K562 (cell line): Measurements from ENCODE around the gene SLC1A7. TPM values are rescaled to one million over a fixed set of nuclear protein-coding genes. Genes with fewer than 3 reads are reported as not detected.

Experiments used
- ATAC-seq: fragments of 200-7000 bp; cut with Tn5 transposase; 3 replicates; pipeline ENCODE4 v1.9.1; 2020; ENCODE audit warnings: moderate library complexity
- BruUV-seq: library from RNA; stranded (reverse); fragments of 400-500 nt; replicated peaks from 2 replicates; lab custom pipeline; 2021; lab: Mats Ljungman, UMichigan
- CTCF ChIA-PET: fragments of 300-600 bp; formaldehyde crosslinking; extraction: SDS; loops from one replicate; lab custom pipeline; 2021; ENCODE audit warnings: low intra/inter-chr PET ratio; lab: Yijun Ruan, JAX
- POLR2A ChIA-PET: fragments of 300-600, 350-650 bp; sonication (Branson Sonifier 250); formaldehyde crosslinking; extraction: SDS; loops from one replicate; lab custom pipeline; 2021; ENCODE audit warnings: antibody characterized with exemption, inconsistent platforms; lab: Yijun Ruan, JAX
- DNase-seq, 4 experiments: peaks; one replicate each; pipeline versions ENCODE4 v3.0.0 to v3.0.0-alpha.2; 2011 to 2018; ENCODE audit warnings: low spot score in 3 of 4, mixed read lengths in 3 of 4; ENCODE audit errors: extremely low read depth in 1 of 4
- FAIRE-seq: peaks from 2 replicates; lab custom pipeline; 2011; peaks lifted over from hg19 to GRCh38; lab: Jason Lieb, UNC
- H2AFZ ChIP-seq: 2 replicates; pipeline ENCODE4 v1.6.0; 2011; ENCODE audit warnings: low read depth, low read length, control low read depth, inconsistent platforms
- H3K27ac ChIP-seq: fragments of 200-600 bp; 3 replicates; pipeline ENCODE4 v1.8.0; 2011; ENCODE audit warnings: low read depth, mild to moderate bottlenecking, control low read depth, inconsistent platforms, low read length, moderate library complexity, mixed read lengths; ENCODE audit errors: extremely low read depth
- H3K27me3 ChIP-seq, 2 experiments: fragments of 300-600 bp in 1 of 2; 2 replicates in 1 of 2; 3 replicates in 1 of 2; pipeline versions ENCODE4 v1.6.0 to v1.8.0; 2011; ENCODE audit warnings: inconsistent platforms in 2 of 2, low read length in 2 of 2, mild to moderate bottlenecking in 1 of 2, mixed read lengths in 1 of 2, moderate library complexity in 1 of 2; ENCODE audit not compliant: control insufficient read depth in 2 of 2, insufficient read depth in 2 of 2
- H3K36me3 ChIP-seq: fragments of 300-600 bp; 3 replicates; pipeline ENCODE4 v1.8.0; 2011; ENCODE audit warnings: mild to moderate bottlenecking, low read length, inconsistent platforms; ENCODE audit not compliant: control insufficient read depth, insufficient read depth
- H3K4me1 ChIP-seq, 2 experiments: fragments of 200-600 bp in 1 of 2; replicated peaks in 1 of 2; 2 replicates in 1 of 2; 3 replicates in 1 of 2; pipeline versions ENCODE4 v1.5.1 to v1.8.0; 2011; ENCODE audit warnings: inconsistent platforms in 2 of 2, low read length in 2 of 2, mild to moderate bottlenecking in 1 of 2, mixed read lengths in 1 of 2, moderate library complexity in 1 of 2; ENCODE audit not compliant: control insufficient read depth in 2 of 2, insufficient read depth in 2 of 2
- H3K4me2 ChIP-seq: 2 replicates; pipeline ENCODE4 v1.6.1; 2011; ENCODE audit warnings: low read length, control low read depth, inconsistent platforms, mixed read lengths; ENCODE audit not compliant: insufficient read depth
- H3K4me3 ChIP-seq: fragments of 200-600 bp; sonication (generic), shearing (Covaris generic); 2 replicates; pipeline ENCODE4 v1.5.1; 2016; ENCODE audit warnings: control low read depth, inconsistent platforms
- H3K79me2 ChIP-seq: fragments of 200-600 bp; 3 replicates; pipeline ENCODE4 v1.8.0; 2011; ENCODE audit warnings: low read length, inconsistent platforms; ENCODE audit not compliant: control insufficient read depth, insufficient read depth
- H3K9ac ChIP-seq, 2 experiments: 2 replicates each; pipeline versions ENCODE4 v1.6.0 to v1.6.1; 2011; ENCODE audit warnings: low read depth in 2 of 2, low read length in 2 of 2, control low read depth in 1 of 2, inconsistent platforms in 1 of 2, mild to moderate bottlenecking in 1 of 2, mixed read lengths in 1 of 2; ENCODE audit not compliant: insufficient read depth in 1 of 2
- H3K9me1 ChIP-seq: one replicate; pipeline ENCODE4 v1.6.0; 2011; ENCODE audit warnings: inconsistent platforms, mild to moderate bottlenecking, low read length, moderate library complexity; ENCODE audit not compliant: control insufficient read depth, insufficient read depth
- H3K9me3 ChIP-seq: replicated peaks from 2 replicates; pipeline ENCODE4 v1.5.1; 2011; ENCODE audit warnings: low read depth, low read length, inconsistent platforms; ENCODE audit not compliant: control insufficient read depth, insufficient read depth
- H4K20me1 ChIP-seq: replicated peaks from 2 replicates; pipeline ENCODE4 v1.6.1; 2011; ENCODE audit warnings: low read length, inconsistent platforms, mixed read lengths; ENCODE audit not compliant: control insufficient read depth, insufficient read depth
- NONO ChIP-seq, 2 experiments: fragments of 200-400 bp in 1 of 2; fragments of 450-650 bp in 1 of 2; formaldehyde crosslinking in 1 of 2; IDR thresholded peaks; 2 replicates each; pipeline ENCODE4 v1.6.1; 2017; ENCODE audit warnings: low read depth in 2 of 2, mild to moderate bottlenecking in 2 of 2, moderate library complexity in 2 of 2, low read length in 1 of 2
- RBM17 ChIP-seq: fragments of 200-400 bp; formaldehyde crosslinking; IDR thresholded peaks from 2 replicates; pipeline ENCODE4 v1.6.1; 2017; ENCODE audit warnings: low read depth, mild to moderate bottlenecking, low read length, borderline replicate concordance
- SAP30 ChIP-seq: fragments of 200-600 bp; sonication (generic); IDR thresholded peaks from 2 replicates; pipeline ENCODE4 v1.6.1; 2012; ENCODE audit warnings: borderline replicate concordance, low read depth, mild to moderate bottlenecking, moderate library complexity, low read length, control low read depth, inconsistent platforms; ENCODE audit not compliant: insufficient read depth, poor library complexity, severe bottlenecking
- SNIP1 ChIP-seq: fragments of 450-650 bp; IDR thresholded peaks from 2 replicates; pipeline ENCODE4 v1.7.1; 2017; ENCODE audit warnings: low read depth, mild to moderate bottlenecking
- ZNF232 ChIP-seq: sonication (generic); formaldehyde crosslinking; IDR thresholded peaks from 2 replicates; pipeline ENCODE4 v1.8.0; 2022; ENCODE audit warnings: mild to moderate bottlenecking, missing genetic modification reagents
- WGBS: fragments of 100-300 bp; shearing (Covaris generic); methylation state at CpG from one replicate; pipeline ENCODE4 v1.1.6; 2016; ENCODE audit warnings: low coverage, mixed read lengths; ENCODE audit not compliant: insufficient coverage; ENCODE audit errors: missing lambda C conversion rate; 5-methylcytosine and 5-hydroxymethylcytosine counted together
- in situ Hi-C: fragments of 300-500 bp; cut with MboI; formaldehyde crosslinking; loops from 4 replicates; pipeline ENCODE4 v1.15.0; 2018; ENCODE audit warnings: inconsistent platforms, mixed read lengths
- intact Hi-C: fragments of 100-400 bp; cut with micrococcal nuclease; formaldehyde crosslinking; loops from 2 replicates; pipeline ENCODE4 v1.14.2; 2022
- polyA plus RNA-seq, 8 experiments: library from polyadenylated mRNA; depleted of rRNA in 4 of 8; stranded (reverse) in 5 of 8; unstranded in 3 of 8; fragments of >200 nt; fragmentation: Nextera tagmentation in 2 of 8; fragmentation: Illumina TruSeq in 1 of 8; extraction: Ambion mirVana in 2 of 8; extraction: Trizol in 1 of 8; gene quantifications; 2 replicates each; pipeline versions ENCODE4 v1.2.1 to v1.2.3, GENCODE V29; 2011 to 2014; ENCODE audit warnings: inconsistent platforms in 1 of 8, missing spikeins in 1 of 8
- total RNA-seq, 7 experiments: library from RNA; depleted of rRNA in 6 of 7; stranded (reverse); fragments of >200 nt in 6 of 7; fragmentation: Illumina TruSeq in 2 of 7; extraction: Trizol in 2 of 7; gene quantifications; 2 replicates each; pipeline versions ENCODE4 v1.2.1 to v1.2.3, GENCODE V29; 2011 to 2021; ENCODE audit warnings: low replicate concordance in 1 of 7

The SLC1A7 gene
- total and polyA plus RNA-seq, 9 of the 15 experiments (the other 6 are each of a cell fraction or from before 2014, with no cell fraction given): 0.07 TPM; not detected in 8

DNA sequence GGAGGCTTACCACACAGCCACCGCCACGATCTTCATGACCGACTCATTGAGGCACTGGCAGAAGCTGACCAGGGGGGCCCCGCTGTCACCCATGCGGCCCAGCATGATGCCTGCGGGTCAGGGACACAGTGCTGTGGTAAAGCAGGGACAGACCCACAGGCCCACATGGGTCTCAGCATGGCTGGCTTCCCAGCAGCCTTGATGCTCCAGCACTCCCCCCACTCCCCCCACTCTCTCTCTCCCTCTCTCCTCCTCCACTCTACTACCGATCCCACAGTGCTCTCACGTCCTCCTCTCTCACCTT, 49.0 kb downstream of the SLC1A7 start:
- ChIA-PET CTCF (interaction anchor here (0.7 kb wide), 1 partner anchor 1402 kb away, joined by 4 read pairs; no protein-coding TSS in a partner anchor), POLR2A (interaction anchor here (1.0 to 1.2 kb wide), 3 partner anchors 12 to 19 kb away, joined by 3 to 4 read pairs (median 3); no protein-coding TSS in a partner anchor)
- ATAC-seq: no peak
- Histone ChIP-seq H3K4me1 (peaks cover 5 to 46% of the 10 kb centered on the region in 2 experiments; a peak in 3 of 5 replicates), H3K4me2 (no peak overlapping the region), H3K9ac (no peak overlapping the region), H3K27ac (no peak overlapping the region), H3K27me3 (peaks cover 29 to 52% of the 10 kb centered on the region in 2 experiments), H3K79me2 (no peaks in the 10 kb centered on the region), H3K4me3 (no peak overlapping the region), H3K36me3 (no peaks in the 10 kb centered on the region), H4K20me1 (no peaks in the 10 kb centered on the region), H3K9me1 (no peaks in the 10 kb centered on the region), H2AFZ (no peak overlapping the region), H3K9me3 (peaks cover 31% of the 10 kb centered on the region)
- BruUV-seq: no TSS peak
- in situ Hi-C loops: no loop called here
- no peak for DNase-seq
- 8% methylated on average over 8 of the region's 8 CpGs for WGBS
- intact Hi-C loops: no loop called here
- TF ChIP-seq RBM17 (no peak), SNIP1 (no peak), SAP30 (no peak), NONO (IDR thresholded peaks at IDR 0.05; ENCODE audit: low read depth in 2 of 2, low read length in 1 of 2) (no peak), ZNF232 (no peak)
- FAIRE-seq: no peak
